Measurements from ENCODE around the gene ACTR8. TPM values are rescaled to one million over a fixed set of nuclear protein-coding genes. Genes with fewer than 3 reads are reported as not detected.

ACTR8 gene, protein sequence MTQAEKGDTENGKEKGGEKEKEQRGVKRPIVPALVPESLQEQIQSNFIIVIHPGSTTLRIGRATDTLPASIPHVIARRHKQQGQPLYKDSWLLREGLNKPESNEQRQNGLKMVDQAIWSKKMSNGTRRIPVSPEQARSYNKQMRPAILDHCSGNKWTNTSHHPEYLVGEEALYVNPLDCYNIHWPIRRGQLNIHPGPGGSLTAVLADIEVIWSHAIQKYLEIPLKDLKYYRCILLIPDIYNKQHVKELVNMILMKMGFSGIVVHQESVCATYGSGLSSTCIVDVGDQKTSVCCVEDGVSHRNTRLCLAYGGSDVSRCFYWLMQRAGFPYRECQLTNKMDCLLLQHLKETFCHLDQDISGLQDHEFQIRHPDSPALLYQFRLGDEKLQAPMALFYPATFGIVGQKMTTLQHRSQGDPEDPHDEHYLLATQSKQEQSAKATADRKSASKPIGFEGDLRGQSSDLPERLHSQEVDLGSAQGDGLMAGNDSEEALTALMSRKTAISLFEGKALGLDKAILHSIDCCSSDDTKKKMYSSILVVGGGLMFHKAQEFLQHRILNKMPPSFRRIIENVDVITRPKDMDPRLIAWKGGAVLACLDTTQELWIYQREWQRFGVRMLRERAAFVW
- total RNA-seq, result 14.4 and 14.9 TPM in 2 replicates

GRCh38 chr3:53881691-53882593, at the start of gene ACTR8:
TSS of gene ACTR8 (minus strand) at chr3:53882152. CDS start at chr3:53882101, 51 bp downstream.

DNA sequence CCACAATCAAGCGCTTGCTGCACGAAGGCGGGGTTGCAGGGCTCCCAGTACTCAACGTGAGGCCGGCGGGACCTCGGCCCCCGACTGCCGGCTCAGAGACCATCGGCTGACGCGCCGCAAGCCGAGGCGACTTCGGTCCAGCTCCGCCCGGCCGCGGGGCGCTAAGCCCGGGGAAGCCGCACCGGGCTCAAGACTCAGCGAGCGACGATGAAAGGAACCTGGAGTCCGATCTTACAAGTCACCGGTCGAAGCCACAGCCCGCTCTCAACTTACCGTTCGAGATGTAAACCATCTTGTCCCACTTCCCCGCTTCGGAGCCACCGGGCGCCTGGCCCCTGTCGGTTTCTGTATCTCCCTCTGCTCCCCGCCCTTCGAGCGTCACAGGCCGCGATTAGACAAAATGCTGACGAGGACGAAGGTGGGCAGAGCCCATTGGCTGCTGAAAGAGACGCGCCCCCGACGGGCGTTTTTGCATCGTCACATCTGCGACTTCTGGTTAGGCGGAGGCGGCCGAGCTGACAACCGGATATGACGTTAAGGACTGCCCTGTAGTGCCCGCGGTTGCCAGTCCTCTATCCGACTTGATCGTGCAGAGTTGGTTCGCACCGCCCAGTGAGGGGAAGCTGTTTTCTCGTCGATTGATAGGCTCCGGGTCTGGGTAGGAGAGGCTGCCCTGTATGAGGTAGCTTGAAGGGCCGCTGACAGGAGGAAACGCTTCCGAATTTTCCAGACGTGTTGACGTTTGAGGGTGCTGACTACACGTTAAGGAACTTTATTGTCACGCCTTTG, 9.7 kb upstream of the ACTR8 start, which contains the start of gene SELENOK:
Gene SELENOK (minus strand): TSS at position 363 of the 789 bp plus-strand sequence.

GRCh38 chr3:53846134-53846850, 35.7 kb downstream of the ACTR8 start, which contains the start of the genes CHDH and IL17RB:
TSS of gene CHDH (minus strand) at chr3:53846419. CDS start at chr3:53824008, 22,411 bp downstream.
TSS of gene IL17RB (plus strand) at chr3:53846568. CDS start at chr3:53846589, 21 bp downstream.

Other genes starting within 250 kb of the ACTR8 start
- gene CHDH, start 35.7 kb downstream of the ACTR8 start, total RNA-seq, result under 0.01 TPM in 1 of 2 replicates, not detected in the other
- gene IL17RB, start 35.6 kb downstream of the ACTR8 start, total RNA-seq, result not detected in 2 replicates
- gene SELENOK, start 9.7 kb upstream of the ACTR8 start, total RNA-seq, result 30.1 and 42.4 TPM in 2 replicates
- under 0.01 and 0.18 TPM in 2 replicates for gene CACNA2D3, start 240.4 kb upstream of the ACTR8 start, total RNA-seq

Data from myometrial cell (primary cell).